ENCODE results near the gene ST6GALNAC6.

DNA sequence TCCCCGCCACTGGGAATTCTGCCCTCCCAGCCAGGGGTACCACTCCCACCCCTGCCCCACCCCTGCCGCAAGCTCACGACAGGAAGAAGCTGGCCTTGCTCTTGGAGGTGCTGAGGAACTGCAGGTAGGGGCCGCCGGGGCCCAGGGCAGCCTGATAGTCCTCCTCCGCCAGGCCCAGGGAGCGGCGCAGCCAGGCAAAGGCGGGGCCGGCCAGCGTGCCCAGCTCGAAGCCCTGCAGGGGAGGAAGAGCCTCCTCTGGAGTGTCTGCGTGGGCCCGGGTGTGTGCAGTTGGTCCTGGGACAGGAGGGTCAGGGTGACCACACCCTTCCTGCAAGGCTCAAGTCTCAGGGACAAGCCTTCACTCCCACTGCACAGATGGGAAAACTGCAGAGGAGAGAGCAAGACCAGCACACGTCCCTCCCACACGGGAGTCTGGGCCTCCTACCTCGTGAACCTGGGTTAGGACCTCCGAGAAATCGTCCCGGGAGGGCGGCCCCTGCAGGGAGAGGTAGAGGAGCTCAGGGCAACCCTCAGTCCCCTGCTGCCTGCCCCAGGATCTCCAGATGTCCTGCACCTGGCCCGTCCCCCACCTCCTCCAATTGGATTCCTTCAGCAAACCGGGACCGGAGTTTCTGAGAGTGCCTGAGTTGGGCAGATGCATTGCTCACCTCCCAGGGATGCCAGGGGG lies 28.7 kb upstream of the ST6GALNAC6 start:
- no peak for TF ChIP-seq RAD21 (IDR thresholded peaks at IDR 0.05; ENCODE audit: low read length)
- TF ChIP-seq POLR2A (IDR thresholded peaks at IDR 0.05; ENCODE audit: low read depth, low read length): no peak
- no peak for TF ChIP-seq MAFK (IDR thresholded peaks at IDR 0.05; ENCODE audit: low read depth, low read length)
- TF ChIP-seq, protein P1, sequence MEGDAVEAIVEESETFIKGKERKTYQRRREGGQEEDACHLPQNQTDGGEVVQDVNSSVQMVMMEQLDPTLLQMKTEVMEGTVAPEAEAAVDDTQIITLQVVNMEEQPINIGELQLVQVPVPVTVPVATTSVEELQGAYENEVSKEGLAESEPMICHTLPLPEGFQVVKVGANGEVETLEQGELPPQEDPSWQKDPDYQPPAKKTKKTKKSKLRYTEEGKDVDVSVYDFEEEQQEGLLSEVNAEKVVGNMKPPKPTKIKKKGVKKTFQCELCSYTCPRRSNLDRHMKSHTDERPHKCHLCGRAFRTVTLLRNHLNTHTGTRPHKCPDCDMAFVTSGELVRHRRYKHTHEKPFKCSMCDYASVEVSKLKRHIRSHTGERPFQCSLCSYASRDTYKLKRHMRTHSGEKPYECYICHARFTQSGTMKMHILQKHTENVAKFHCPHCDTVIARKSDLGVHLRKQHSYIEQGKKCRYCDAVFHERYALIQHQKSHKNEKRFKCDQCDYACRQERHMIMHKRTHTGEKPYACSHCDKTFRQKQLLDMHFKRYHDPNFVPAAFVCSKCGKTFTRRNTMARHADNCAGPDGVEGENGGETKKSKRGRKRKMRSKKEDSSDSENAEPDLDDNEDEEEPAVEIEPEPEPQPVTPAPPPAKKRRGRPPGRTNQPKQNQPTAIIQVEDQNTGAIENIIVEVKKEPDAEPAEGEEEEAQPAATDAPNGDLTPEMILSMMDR (conservative IDR thresholded peaks at IDR 0.05; ENCODE audit: low read depth, low read length): no peak
- TF ChIP-seq, protein P2, sequence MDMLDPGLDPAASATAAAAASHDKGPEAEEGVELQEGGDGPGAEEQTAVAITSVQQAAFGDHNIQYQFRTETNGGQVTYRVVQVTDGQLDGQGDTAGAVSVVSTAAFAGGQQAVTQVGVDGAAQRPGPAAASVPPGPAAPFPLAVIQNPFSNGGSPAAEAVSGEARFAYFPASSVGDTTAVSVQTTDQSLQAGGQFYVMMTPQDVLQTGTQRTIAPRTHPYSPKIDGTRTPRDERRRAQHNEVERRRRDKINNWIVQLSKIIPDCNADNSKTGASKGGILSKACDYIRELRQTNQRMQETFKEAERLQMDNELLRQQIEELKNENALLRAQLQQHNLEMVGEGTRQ (IDR thresholded peaks at IDR 0.05; ENCODE audit: low read depth, low read length): no peak
- TF ChIP-seq MXI1 (IDR thresholded peaks at IDR 0.05; ENCODE audit: borderline replicate concordance, low read depth, low read length): no peak
- TF ChIP-seq CEBPB (IDR thresholded peaks at IDR 0.05; ENCODE audit: low read depth, low read length): no peak
- TF ChIP-seq RFX5 (IDR thresholded peaks at IDR 0.05; ENCODE audit: low read depth, low read length): no peak
- TF ChIP-seq RCOR1 (IDR thresholded peaks at IDR 0.05; ENCODE audit: insufficient replicate concordance, low read length): no peak
- TF ChIP-seq FOS (IDR thresholded peaks at IDR 0.05; ENCODE audit: low read depth, low read length): no peak
- TF ChIP-seq MAZ (IDR thresholded peaks at IDR 0.05; ENCODE audit: borderline replicate concordance, low read depth, low read length): no peak
- TF ChIP-seq BHLHE40 (IDR thresholded peaks at IDR 0.05; ENCODE audit: low read depth, low read length): no peak
- TF ChIP-seq, protein P3, sequence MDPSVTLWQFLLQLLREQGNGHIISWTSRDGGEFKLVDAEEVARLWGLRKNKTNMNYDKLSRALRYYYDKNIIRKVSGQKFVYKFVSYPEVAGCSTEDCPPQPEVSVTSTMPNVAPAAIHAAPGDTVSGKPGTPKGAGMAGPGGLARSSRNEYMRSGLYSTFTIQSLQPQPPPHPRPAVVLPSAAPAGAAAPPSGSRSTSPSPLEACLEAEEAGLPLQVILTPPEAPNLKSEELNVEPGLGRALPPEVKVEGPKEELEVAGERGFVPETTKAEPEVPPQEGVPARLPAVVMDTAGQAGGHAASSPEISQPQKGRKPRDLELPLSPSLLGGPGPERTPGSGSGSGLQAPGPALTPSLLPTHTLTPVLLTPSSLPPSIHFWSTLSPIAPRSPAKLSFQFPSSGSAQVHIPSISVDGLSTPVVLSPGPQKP (IDR thresholded peaks at IDR 0.05; ENCODE audit: borderline replicate concordance, low read depth, low read length): no peak

Measured in IMR-90 (cell line).